GM19463 (cell line): ENCODE data around the gene METTL2B.
"Not testable (repeated sequence)": the region's sequence is repeated elsewhere in the genome, so short reads cannot be mapped to it uniquely, and the experiment has no call there.

Source experiments
- ATAC-seq: cut with Tn5 transposase; IDR thresholded peaks from one replicate; pipeline ENCODE4 v1.9.1; 2021; ENCODE audit warnings: mild to moderate bottlenecking, moderate library complexity; ENCODE audit not compliant: unreplicated experiment

METTL2B gene

GRCh38 chr7:128454808-128455542 is 21.6 kb upstream of the METTL2B start:
- no peak for ATAC-seq

- peak; percentile 86 for ATAC-seq
Observed at GRCh38 chr7:128455543-128456254, 20.8 kb upstream of the METTL2B start, which contains the start of gene HILPDA. Gene HILPDA, plus strand, starts transcription at chr7:128455878. Its CDS starts 1,391 bp downstream, at chr7:128457269.

- no peak for ATAC-seq
Observed at GRCh38 chr7:128456255-128456725, 20.3 kb upstream of the METTL2B start.

GRCh38 chr7:128457385-128457784 is 19.2 kb upstream of the METTL2B start:
- not testable (repeated sequence) for ATAC-seq

- ATAC-seq = peak; percentile 33
Observed at GRCh38 chr7:128458956-128459355, 17.6 kb upstream of the METTL2B start.

- peak; percentile 41 for ATAC-seq
Observed at GRCh38 chr7:128459394-128459878, 17.1 kb upstream of the METTL2B start.

GRCh38 chr7:128462460-128462859 is 14.1 kb upstream of the METTL2B start:
- ATAC-seq = no peak

- ATAC-seq = not testable (repeated sequence)
Observed at GRCh38 chr7:128463345-128463744, 13.2 kb upstream of the METTL2B start.

- not testable (repeated sequence) for ATAC-seq
Observed at GRCh38 chr7:128463933-128464332, 12.6 kb upstream of the METTL2B start.

GRCh38 chr7:128466871-128467270 is 9.7 kb upstream of the METTL2B start:
- not testable (repeated sequence) for ATAC-seq

- ATAC-seq = not testable (repeated sequence)
Observed at GRCh38 chr7:128477336-128477690, 765 bp downstream of the METTL2B start.

GRCh38 chr7:128479082-128479481 is 2.5 kb downstream of the METTL2B start:
- not testable (repeated sequence) for ATAC-seq

- not testable (repeated sequence) for ATAC-seq
Observed at GRCh38 chr7:128488134-128488533, 11.6 kb downstream of the METTL2B start.

GRCh38 chr7:128497405-128497804 is 20.9 kb downstream of the METTL2B start:
- no peak for ATAC-seq

- not testable (repeated sequence) for ATAC-seq
Observed at GRCh38 chr7:128505416-128505815, 28.9 kb downstream of the METTL2B start.

- ATAC-seq = peak; percentile 33
Observed at GRCh38 chr7:128506819-128507218, 30.3 kb downstream of the METTL2B start.

GRCh38 chr7:128507321-128507993 is 30.9 kb downstream of the METTL2B start:
- peak; percentile 33 for ATAC-seq

- not testable (repeated sequence) for ATAC-seq
Observed at GRCh38 chr7:128511692-128512091, 35.1 kb downstream of the METTL2B start.

- ATAC-seq = not testable (repeated sequence)
Observed at GRCh38 chr7:128515232-128515631, 38.7 kb downstream of the METTL2B start.

- ATAC-seq = not testable (repeated sequence)
Observed at GRCh38 chr7:128517023-128517422, 40.5 kb downstream of the METTL2B start.
